DND-41 (cell line): ENCODE results near the gene UNC13D.

Experiments used
- EZH2 ChIP-seq: IDR thresholded peaks from 3 replicates; pipeline ENCODE4 v1.6.1; 2012; ENCODE audit warnings: borderline replicate concordance, low read depth, mild to moderate bottlenecking, moderate library complexity, low read length, inconsistent platforms; ENCODE audit not compliant: severe bottlenecking
- TF ChIP-seq, protein P1 (sequence below): IDR thresholded peaks from 2 replicates; pipeline ENCODE4 v1.5.1; 2012; ENCODE audit warnings: borderline replicate concordance, low read length, moderate library complexity, mild to moderate bottlenecking; ENCODE audit not compliant: poor library complexity, severe bottlenecking; ENCODE audit errors: extremely low read depth

DNA sequence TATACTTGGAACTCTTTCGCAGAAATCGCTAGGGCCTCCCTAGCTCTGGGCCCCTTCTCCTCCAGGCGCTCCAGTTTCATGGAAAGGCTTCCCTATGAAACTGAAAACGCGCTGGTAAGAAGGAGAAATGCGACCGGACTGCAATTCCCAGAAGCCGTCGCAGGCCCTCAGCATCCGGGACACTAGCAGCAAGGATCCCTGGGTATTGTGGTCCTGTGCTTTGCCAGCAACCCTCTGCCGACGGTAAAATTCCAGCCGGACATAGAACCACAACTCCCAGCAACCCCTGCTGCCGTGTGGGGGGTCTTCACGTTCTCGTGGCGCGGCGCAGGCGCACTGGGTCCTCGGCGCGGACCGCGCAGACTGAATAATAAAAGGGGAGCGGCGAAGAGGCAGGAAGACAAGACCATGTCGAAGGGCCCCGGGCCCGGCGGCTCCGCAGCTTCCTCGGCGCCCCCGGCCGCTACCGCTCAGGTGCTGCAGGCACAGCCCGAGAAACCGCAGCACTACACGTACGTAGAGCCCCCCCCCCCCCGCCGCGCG, 59.7 kb downstream of the UNC13D start, which contains the start of gene UNK:
- TF ChIP-seq, protein P1, sequence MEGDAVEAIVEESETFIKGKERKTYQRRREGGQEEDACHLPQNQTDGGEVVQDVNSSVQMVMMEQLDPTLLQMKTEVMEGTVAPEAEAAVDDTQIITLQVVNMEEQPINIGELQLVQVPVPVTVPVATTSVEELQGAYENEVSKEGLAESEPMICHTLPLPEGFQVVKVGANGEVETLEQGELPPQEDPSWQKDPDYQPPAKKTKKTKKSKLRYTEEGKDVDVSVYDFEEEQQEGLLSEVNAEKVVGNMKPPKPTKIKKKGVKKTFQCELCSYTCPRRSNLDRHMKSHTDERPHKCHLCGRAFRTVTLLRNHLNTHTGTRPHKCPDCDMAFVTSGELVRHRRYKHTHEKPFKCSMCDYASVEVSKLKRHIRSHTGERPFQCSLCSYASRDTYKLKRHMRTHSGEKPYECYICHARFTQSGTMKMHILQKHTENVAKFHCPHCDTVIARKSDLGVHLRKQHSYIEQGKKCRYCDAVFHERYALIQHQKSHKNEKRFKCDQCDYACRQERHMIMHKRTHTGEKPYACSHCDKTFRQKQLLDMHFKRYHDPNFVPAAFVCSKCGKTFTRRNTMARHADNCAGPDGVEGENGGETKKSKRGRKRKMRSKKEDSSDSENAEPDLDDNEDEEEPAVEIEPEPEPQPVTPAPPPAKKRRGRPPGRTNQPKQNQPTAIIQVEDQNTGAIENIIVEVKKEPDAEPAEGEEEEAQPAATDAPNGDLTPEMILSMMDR = no peak
- TF ChIP-seq EZH2 = no peak
